Right ventricle myocardium inferior (tissue), 1 donor: Measurements from ENCODE around the gene EXTL1. TPM values are rescaled to one million over a fixed set of nuclear protein-coding genes. Genes with fewer than 3 reads are reported as not detected.

Source experiments
- ATAC-seq: fragments of 200-7000 bp; cut with Tn5 transposase; one replicate; pipeline ENCODE4 v1.9.1; 2020; ENCODE audit warnings: mild to moderate bottlenecking, moderate library complexity
- DNase-seq: peaks from one replicate; pipeline ENCODE4 v3.0.0; 2021; ENCODE audit errors: missing footprints
- intact Hi-C: fragments of 100-400 bp; cut with DNase I; formaldehyde crosslinking; loops from one replicate; pipeline ENCODE4 v1.11.0; 2022
- total RNA-seq: library from RNA; stranded (reverse); fragmentation: NEBNext Ultra II Directional; extraction: Animal tissue kit (Norgen Biotek cat#: 25700); gene quantifications from one replicate; pipeline ENCODE4 v1.2.1, GENCODE V29; 2021
- donor health status: DM: no; HTN: yes; CAD: no; lungs with severe emphysema.

The EXTL1 gene
- total RNA-seq, 1 donor from 2014 or later = 11.2 TPM

- intact Hi-C loops = loop anchor here (5.0 kb wide), 2 partner anchors 152 to 172 kb away; no protein-coding TSS in a partner anchor
- ATAC-seq (no peak), DNase-seq (no peak)
Observed at GRCh38 chr1:25994402-25995150, 27.0 kb upstream of the EXTL1 start.

- ATAC-seq = peak; percentile 11
- no peak for DNase-seq
- intact Hi-C loops = loop anchor here (5.0 kb wide), 2 partner anchors 155 to 175 kb away; no protein-coding TSS in a partner anchor
Observed at GRCh38 chr1:25996966-25997827, 24.4 kb upstream of the EXTL1 start.

GRCh38 chr1:25997828-25998761 is 23.5 kb upstream of the EXTL1 start, which contains the start of gene PAFAH2:
TSS of gene PAFAH2 (minus strand) at chr1:25998063. CDS start at chr1:25990816, 7,247 bp downstream.
- DNase-seq (peak; percentile 99), ATAC-seq (peak; percentile 100)
- intact Hi-C loops = loop anchor here (1.0 to 5.0 kb wide), 3 partner anchors 103 to 176 kb away; no protein-coding TSS in a partner anchor

- ATAC-seq = no peak
- intact Hi-C loops = loop anchor here (5.0 kb wide), 2 partner anchors 157 to 177 kb away; no protein-coding TSS in a partner anchor
- DNase-seq = no peak
Observed at GRCh38 chr1:25999041-25999800, 22.4 kb upstream of the EXTL1 start.

- intact Hi-C loops = no loop called here
- no peak for DNase-seq
- no peak for ATAC-seq
Observed at GRCh38 chr1:26003262-26003661, 18.3 kb upstream of the EXTL1 start.

GRCh38 chr1:26003756-26004155 is 17.8 kb upstream of the EXTL1 start:
- intact Hi-C loops = no loop called here
- no peak for ATAC-seq

GRCh38 chr1:26005434-26006105 is 16.0 kb upstream of the EXTL1 start:
- no peak for ATAC-seq
- no peak for DNase-seq
- intact Hi-C loops = no loop called here

More at GRCh38 chr1:26003756-26004155, 17.8 kb upstream of the EXTL1 start:
- DNase-seq = no peak

GRCh38 chr1:26006710-26007109 is 14.9 kb upstream of the EXTL1 start:
- ATAC-seq = no peak
- no peak for DNase-seq
- intact Hi-C loops = no loop called here

- DNase-seq (no peak), ATAC-seq (no peak)
- intact Hi-C loops = no loop called here
Observed at GRCh38 chr1:26009796-26010447, 11.7 kb upstream of the EXTL1 start.

GRCh38 chr1:26010825-26011224 is 10.8 kb upstream of the EXTL1 start:
- intact Hi-C loops = no loop called here
- ATAC-seq = no peak
- no peak for DNase-seq

GRCh38 chr1:26012864-26013263 is 8.7 kb upstream of the EXTL1 start:
- intact Hi-C loops = no loop called here
- no peak for ATAC-seq
- no peak for DNase-seq

GRCh38 chr1:26014179-26014578 is 7.4 kb upstream of the EXTL1 start:
- intact Hi-C loops = no loop called here
- DNase-seq = no peak
- ATAC-seq = no peak

GRCh38 chr1:26015358-26015757 is 6.2 kb upstream of the EXTL1 start:
- ATAC-seq = peak; percentile 51
- intact Hi-C loops = no loop called here
- DNase-seq = no peak

GRCh38 chr1:26016258-26016952 is 5.2 kb upstream of the EXTL1 start:
- intact Hi-C loops = no loop called here
- ATAC-seq = no peak
- DNase-seq = no peak

GRCh38 chr1:26016953-26017545 is 4.5 kb upstream of the EXTL1 start:
- intact Hi-C loops = no loop called here
- no peak for ATAC-seq
- no peak for DNase-seq

GRCh38 chr1:26017606-26018005 is 4.0 kb upstream of the EXTL1 start:
- intact Hi-C loops = no loop called here
- DNase-seq (no peak), ATAC-seq (no peak)
